MV-4-11 (cell line): ENCODE results near the gene CLSTN2.
A peak's percentile ranks its signal among the peaks of the same experiment; 100 is the strongest.

Experiments
- DNase-seq: peaks from one replicate; lab custom pipeline; 2025; lab: John Stamatoyannopoulos, UW

The CLSTN2 gene

DNA sequence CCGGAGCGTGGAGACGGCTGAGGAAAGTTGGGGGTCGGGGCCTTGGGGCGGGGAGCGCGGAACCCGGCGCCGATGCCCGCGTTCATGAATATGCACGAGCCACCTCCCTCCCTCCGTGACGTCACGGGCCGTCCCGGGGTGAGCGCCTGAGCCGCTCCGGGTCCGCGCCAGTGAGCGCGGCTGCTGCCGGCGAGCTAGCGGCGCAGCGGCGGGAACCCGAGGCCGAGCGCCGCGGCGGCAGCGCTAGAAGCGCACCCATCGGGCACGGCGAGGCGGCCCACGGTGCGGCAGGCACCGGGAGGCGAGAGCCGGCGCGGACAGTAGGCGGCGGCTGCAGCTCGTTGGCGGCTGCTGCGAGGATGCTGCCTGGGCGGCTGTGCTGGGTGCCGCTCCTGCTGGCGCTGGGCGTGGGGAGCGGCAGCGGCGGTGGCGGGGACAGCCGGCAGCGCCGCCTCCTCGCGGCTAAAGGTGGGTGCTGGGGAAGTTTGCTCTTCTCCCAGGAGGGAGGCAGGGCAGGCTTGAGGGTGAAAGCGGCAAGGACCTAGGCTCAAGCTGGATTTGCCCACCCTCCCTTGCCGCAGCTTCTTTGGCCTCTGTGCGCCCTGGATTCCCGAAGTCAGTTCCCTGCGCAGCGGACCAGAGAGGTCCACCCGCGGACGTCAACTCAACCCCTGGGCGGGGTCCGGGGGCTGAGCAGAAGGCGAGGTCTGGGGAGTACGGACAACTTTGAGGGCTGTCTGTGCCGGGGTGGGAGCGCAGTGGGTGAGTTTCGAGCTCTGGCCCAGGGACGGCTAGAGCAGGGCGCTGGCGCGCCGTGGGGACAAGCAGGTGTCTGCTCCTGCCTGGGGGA lies at the start of gene CLSTN2:
TSS of gene CLSTN2 (plus strand) at position 170 of the 850 bp plus-strand sequence.
- DNase-seq: peak; percentile 57

GRCh38 chr3:139887431-139887830 lies 47.6 kb upstream of the CLSTN2 start:
- DNase-seq: no peak

DNA sequence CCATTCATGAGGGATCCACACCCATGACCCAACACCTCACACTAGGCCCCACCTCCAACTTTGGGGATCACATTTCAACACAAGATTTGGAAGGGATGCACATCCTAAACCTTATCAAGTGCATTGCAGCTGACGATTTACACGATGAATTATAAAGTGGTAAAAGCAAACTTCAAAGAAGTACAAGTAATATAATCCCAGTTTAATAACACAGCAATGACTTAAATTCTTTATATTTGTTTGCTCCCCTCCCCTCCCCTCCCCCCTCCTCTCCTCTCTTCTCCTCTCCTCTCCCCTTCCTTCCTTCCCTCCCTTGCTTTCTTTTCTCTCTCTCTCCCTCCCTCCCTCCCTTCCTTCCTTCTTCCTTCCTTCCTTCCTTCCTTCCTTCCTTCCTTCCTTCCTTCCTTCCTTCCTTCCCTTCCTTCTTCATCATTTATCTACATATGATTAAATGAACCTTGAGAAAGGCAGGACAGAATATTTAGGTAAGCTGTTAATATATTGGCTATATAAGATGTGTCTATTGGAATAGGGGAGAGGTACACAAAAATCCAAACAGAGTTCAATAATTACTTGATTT lies 46.3 kb upstream of the CLSTN2 start:
- DNase-seq: no peak

- DNase-seq: peak; percentile 26
These were observed 41.6 kb upstream of the CLSTN2 start for GRCh38 chr3:139893267-139893962.

GRCh38 chr3:139893963-139894642 lies 40.9 kb upstream of the CLSTN2 start:
- DNase-seq: no peak

DNA sequence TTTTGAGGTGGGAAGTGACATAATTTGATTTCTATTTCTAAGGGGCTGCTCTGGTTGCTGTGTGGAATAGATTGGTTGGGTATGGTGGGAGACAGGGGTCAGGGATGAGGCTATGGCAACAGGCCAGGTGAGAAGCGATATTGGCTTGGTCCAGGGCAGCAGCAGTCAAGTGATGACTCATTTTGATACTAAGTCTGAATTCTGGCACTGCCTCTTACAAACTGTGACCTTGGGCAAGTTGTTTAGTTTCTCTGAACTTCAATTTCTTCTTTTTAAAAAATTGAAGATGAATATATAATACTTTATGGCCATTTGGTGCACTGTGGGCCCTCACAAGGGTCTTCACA lies 40.4 kb upstream of the CLSTN2 start:
- DNase-seq: peak; percentile 68

DNA sequence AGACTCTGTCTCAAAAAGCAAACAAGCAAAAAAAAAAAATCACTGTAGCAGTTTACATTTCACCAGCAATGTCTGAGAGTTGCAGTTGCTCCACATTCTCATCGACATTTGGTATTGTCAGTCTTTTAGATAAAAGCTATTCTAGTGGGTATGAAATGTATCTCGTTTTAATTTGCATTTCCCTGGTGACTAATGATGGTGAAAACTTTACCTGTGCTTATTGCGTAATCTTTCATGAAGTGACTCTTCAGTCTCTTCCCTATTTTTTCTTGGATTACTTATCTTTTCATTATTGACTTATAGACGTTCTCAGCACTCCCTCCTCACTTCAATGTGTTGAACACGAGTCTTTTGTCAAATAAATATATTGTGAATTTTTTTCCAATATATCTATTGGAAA lies 37.2 kb upstream of the CLSTN2 start:
- DNase-seq: no peak

DNA sequence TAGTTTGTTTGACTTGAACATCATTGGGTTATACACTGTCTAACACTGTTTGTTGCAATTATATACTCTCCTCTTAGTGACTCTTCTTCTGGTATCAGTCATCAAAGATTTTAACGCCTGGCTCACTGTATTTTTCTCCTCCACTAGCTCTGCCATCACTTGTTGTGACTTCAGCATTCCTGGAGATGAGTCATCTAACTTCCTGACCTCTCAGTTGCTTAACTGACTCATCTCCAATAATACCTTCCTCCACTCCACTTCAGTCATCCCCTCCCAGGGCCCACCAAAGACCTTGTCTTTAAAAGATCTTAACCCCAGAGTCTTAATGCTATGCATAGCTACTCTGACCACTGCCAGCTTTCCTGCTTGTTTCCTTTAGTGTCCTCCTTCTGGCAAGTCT lies 28.6 kb upstream of the CLSTN2 start:
- DNase-seq: peak; percentile 62

DNA sequence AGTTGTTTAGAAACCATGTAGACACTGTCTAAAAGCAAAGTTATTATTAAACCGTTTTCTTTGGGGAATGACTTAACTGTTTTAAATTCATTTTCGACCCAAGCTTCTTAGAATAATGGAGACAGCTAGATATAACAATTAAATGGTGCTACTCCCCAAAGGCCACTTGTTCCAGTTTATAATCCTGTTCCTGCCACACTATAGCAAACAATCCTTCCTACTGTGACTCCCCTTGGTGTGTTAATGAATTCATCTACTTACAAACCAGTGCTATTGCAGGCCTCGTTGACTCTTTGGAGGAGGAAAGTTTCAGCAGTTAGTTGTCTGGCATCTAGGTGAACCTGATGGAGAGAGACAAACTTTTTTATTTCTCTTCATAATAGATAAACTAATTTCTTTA lies 25.2 kb upstream of the CLSTN2 start:
- DNase-seq: no peak

GRCh38 chr3:139916271-139916670 lies 18.7 kb upstream of the CLSTN2 start:
- no peak for DNase-seq

- DNase-seq: no peak
These were observed 17.7 kb upstream of the CLSTN2 start for GRCh38 chr3:139917226-139917785.

DNA sequence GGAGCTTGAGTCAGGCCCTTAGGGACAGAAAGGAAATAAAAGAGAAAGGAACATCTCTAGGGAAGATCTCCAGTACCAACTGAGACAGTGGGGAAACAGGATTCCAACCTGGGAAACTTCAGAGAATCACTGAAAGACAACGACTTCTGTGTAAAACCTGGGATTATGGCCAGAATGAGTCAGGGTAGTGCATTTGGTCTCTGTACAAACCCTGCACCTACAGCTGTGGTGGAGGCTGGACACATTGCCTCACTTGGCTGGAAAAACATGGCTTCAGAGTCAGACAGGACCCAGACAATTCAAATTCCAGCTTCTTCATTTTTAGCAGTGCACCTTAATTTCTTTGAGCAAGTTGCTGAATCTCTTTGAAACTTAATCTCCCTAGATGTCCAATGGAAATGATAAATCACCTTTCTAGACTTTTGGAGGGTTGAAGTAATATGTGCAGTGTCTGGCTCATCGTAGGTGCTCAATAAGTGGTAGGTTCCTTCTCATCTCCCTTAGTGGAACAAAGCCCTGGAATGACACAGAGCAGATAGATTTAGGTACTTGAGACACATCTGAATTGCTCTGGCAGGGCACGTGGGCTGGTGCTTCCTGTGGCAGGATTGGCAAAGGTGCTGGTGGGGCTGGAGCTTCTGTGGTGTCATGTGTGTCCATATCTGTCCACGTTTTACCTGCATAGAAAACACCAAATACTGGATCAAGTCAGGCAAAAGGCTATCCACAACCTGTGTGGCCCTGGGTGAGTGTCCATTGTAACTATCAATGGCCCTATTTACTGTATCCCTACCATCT lies 6.1 kb upstream of the CLSTN2 start:
- no peak for DNase-seq

- DNase-seq: no peak
These were observed 4.8 kb upstream of the CLSTN2 start for GRCh38 chr3:139930211-139930610.

GRCh38 chr3:139933766-139934165 lies 1.2 kb upstream of the CLSTN2 start:
- no peak for DNase-seq

DNA sequence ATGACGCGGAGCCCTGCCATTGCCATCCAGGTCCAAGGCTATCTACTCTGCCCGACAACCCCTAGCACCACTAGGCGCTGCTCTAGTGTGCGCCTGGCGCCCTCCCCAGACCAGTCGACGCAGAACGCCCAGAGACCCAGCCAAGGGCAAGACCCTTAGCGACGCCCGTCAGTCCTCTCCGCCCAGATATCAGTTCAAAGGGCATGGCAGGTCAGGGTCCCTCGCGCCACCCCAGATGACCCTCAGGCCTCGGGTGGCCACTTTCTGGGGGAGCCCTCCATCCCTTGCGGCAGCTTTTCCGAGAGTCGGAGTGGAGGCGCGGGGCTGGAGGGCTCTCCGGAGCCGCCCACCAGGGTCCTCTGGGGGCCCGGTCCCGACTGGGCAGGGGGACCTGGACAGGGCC lies 371 bp upstream of the CLSTN2 start:
- peak; percentile 72 for DNase-seq

- DNase-seq: no peak
These were observed 1.2 kb downstream of the CLSTN2 start for GRCh38 chr3:139935866-139936817.

- DNase-seq: peak; percentile 34
These were observed 2.8 kb downstream of the CLSTN2 start for GRCh38 chr3:139937674-139938279.

DNA sequence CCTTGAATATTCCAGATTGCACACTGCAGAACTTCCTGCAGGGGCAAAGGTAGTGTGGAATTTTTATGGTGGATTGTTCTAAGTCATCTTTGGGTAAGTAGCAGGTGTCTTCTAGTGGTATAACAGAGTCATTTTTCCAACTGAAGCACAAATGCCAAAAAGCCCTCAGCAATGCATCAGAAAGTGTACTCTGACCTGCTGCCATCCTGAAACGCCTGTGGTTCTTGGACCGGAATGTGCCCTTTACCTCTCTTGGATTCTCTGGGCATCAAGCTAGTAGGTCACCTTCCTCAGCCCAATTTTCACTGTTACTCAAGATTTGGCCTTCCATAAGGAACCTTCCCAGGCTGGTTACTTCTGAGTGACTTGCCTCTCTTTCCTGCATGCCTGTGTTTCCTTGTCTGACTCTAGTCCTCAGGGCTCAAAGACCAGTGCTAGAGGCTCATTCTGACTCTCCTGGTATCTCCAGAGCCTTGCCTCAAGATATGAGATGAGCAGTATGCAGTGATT lies 4.8 kb downstream of the CLSTN2 start:
- DNase-seq: no peak

DNA sequence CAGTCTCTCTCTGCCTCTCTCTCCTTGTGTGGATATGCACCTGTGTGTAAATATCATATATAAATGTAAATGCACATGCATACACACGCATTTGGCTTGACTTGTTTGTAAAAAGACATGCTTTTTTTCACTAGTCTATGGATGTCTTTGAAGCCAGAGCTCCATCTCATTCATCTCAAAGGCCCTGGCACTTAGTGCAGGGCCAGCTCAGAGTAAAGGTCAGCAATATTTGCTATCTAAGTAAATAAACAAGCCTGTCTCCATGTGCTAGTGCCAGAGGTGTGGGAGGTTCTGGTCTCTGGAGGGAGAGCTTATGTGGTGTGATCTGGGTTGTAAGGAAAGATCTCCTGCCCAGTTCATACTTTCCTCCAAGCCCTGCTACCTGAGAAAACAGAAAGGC lies 5.6 kb downstream of the CLSTN2 start:
- DNase-seq: no peak

GRCh38 chr3:139941580-139941979 lies 6.6 kb downstream of the CLSTN2 start:
- no peak for DNase-seq
